LNCaP clone FGC (cell line): ENCODE results near the gene MAP7.
"Not testable (repeated sequence)": the region's sequence is repeated elsewhere in the genome, so short reads cannot be mapped to it uniquely, and the experiment has no call there.

Experiments
- DNase-seq: peaks from one replicate; pipeline ENCODE4 v3.0.0-alpha.2; 2011; ENCODE audit warnings: low read depth
- H3K4me3 ChIP-seq: 2 replicates; pipeline ENCODE4 v1.5.1; 2011; ENCODE audit warnings: mild to moderate bottlenecking, low read depth, low read length, control low read depth
- TF ChIP-seq, protein P1 (sequence below): IDR thresholded peaks from 2 replicates; pipeline ENCODE4 v1.5.1; 2012; ENCODE audit warnings: mild to moderate bottlenecking; ENCODE audit not compliant: control insufficient read depth, insufficient read depth; ENCODE audit errors: extremely low read depth

MAP7 gene

DNA sequence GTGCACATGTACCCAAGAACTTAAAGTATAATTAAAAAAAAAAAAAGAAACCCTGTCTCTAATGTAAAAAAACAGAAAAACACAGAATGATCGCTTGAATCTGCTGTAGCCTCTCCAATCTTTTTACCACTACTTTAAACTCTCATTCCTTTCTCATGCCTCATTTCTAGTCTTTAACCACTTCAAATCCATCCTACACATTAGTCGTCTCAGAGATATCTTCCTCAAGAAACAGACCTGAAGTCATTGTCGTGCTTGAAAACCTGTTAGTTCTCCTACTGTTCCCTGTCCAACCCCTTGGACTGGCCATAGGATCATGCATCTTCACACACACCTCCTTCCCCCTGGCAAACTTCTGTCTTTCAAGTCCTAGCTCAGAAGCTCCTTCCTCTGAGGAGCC, 148.5 kb downstream of the MAP7 start:
- TF ChIP-seq, protein P1, sequence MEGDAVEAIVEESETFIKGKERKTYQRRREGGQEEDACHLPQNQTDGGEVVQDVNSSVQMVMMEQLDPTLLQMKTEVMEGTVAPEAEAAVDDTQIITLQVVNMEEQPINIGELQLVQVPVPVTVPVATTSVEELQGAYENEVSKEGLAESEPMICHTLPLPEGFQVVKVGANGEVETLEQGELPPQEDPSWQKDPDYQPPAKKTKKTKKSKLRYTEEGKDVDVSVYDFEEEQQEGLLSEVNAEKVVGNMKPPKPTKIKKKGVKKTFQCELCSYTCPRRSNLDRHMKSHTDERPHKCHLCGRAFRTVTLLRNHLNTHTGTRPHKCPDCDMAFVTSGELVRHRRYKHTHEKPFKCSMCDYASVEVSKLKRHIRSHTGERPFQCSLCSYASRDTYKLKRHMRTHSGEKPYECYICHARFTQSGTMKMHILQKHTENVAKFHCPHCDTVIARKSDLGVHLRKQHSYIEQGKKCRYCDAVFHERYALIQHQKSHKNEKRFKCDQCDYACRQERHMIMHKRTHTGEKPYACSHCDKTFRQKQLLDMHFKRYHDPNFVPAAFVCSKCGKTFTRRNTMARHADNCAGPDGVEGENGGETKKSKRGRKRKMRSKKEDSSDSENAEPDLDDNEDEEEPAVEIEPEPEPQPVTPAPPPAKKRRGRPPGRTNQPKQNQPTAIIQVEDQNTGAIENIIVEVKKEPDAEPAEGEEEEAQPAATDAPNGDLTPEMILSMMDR: no peak
- DNase-seq: no peak
- H3K4me3 ChIP-seq: no peak overlapping the region

DNA sequence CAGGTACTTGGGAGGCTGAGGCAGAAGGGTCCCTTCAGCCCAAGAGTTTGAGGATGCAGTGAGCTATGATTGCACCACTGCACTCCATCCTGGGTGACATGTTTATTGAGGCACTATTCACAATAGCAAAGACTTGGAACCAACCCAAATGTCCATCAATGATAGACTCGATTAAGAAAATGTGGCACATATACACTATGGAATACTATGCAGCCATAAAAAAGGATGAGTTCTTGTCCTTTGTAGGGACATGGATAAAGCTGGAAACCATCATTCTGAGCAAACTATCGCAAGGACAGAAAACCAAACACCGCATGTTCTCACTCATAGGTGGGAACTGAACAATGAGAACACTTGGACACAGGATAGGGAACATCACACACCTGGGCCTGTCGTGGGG, 149.0 kb downstream of the MAP7 start:
- not testable (repeated sequence) for H3K4me3 ChIP-seq, DNase-seq

DNA sequence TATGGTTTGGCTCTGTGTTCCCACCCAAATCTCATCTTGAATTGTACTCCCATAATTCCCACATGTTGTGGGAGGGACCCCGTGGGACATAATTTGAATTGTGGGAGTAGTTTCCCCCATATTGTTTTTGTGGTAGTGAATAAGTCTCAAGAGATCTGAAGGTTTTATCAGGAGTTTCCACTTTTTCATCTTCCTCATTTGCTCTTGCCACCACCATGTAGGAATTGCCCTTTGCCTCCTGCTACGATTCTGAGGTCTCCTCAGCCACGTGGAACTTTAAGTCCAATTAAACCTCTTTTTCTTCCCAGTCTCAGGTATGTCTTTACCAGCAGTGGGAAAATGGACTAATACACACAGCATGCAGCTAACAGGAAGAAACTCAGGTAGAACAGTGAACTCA, 151.8 kb downstream of the MAP7 start:
- H3K4me3 ChIP-seq: no peak overlapping the region
- no peak for DNase-seq
- TF ChIP-seq, protein P1: no peak

DNA sequence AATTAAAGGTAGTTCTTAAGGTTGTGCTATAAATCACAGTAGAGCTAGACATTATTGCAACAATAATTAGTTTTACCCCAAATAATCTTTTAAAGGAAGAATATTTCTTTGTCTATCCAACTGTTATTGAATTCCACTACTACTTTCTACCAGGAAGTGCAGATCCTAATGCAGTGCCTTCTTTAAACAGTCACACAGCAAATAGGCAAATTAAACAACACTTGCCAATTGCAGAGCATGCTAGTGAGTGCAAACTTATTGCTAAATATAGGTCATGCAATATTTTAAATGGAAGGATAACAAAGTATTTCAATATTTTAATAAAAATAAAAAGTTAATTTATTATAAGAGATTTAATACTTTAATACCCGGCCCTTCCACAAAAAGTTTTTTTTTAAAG, 153.3 kb downstream of the MAP7 start:
- TF ChIP-seq, protein P1: no peak
- peak; percentile 30 for DNase-seq
- no peak overlapping the region for H3K4me3 ChIP-seq

DNA sequence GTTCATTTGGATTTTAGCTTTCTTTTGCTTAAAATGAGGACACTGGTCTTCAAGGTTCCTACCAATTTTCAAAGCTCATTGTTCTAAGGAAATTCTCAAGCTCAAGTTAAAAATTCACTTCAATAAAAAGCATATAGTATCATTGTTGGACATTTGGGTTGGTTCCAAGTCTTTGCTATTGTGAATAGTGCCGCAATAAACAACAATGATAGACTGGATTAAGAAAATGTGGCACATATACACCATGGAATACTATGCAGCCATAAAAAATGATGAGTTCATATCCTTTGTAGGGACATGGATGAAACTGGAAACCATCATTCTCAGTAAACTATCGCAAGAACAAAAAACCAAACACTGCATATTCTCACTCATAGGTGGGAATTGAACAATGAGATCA, 159.3 kb downstream of the MAP7 start:
- not testable (repeated sequence) for H3K4me3 ChIP-seq, DNase-seq

DNA sequence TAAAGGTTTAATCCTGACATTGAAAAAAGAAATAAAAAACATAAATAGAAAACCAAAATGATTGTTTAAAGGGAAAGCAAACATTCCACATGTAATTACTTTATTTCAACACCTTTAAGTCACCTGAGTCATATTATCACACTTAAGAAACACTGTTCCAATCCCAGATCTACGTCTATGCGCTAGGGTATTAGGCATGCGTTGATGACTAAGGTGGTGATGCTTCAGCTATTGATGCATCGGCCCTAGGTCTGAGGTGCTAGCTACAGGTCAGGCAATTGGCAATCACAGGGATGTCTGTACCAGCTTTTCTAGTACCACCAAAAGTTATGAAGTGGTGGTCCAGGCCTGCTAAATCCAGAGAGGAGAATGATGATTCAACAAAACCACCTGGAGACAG, 162.9 kb downstream of the MAP7 start:
- TF ChIP-seq, protein P1: no peak
- DNase-seq: no peak
- H3K4me3 ChIP-seq: no peak overlapping the region

DNA sequence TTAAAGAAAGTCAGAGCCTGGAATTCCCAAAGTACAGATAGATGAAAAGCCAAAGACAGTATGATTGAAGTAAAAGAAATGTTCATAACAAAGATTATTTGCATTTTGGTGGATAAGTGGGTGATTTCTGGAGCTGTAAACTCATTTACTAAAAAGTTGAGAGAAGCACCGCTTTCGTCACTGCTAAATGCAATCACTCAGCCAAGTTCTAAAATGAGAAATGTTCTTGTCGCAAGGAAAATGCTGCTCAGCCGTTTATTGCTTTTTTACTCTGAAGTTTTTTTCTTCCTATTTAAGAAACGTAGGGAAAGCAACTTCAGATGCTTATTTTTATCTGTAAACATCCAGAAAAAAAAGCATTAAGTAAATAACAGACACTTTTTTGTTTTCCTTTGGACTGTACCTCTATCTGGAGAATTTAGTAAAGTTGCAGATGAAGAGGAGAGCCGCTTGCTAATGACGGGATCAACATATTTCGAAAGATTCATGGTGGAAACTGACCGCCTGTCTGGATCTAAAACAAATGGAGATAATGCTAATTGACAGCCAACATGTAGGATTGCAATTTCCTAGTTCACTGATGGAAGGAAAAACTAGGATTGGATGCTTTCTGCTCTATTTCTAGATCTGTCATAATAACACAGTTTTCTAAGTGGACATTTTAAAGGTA, 166.8 kb downstream of the MAP7 start:
- no peak overlapping the region for H3K4me3 ChIP-seq

DNA sequence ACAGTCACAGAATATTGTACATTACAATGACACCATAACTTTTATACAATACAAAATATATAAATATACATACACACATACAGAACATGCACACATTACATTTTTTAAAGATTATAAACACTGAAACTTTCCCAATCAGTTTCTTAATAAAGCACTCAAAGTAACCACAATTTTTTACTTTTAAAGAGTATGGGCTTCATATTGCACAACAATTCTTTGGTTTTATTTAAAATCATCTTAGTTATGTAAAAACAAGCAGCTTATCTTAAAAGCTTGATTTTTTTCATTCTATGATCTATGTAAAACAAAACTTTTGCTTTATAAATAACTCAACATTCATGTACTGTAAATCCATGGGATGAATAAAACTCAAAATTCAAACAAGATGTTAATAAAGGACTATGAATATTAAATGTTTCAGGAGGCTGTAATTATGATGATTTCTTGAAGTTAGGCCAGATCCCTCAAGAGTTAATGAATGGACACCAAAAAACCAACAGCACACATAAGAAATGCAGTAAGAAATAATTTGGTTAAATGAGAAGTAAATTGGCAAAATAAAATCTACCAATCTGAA, 167.5 kb downstream of the MAP7 start:
- H3K4me3 ChIP-seq: no peak overlapping the region
- DNase-seq: no peak
- TF ChIP-seq, protein P1: no peak

More for the DNA sequence above, 166.8 kb downstream of the MAP7 start:
- no peak for DNase-seq
- TF ChIP-seq, protein P1: no peak
